Uterus (tissue), 2 donors: ENCODE results near the gene S100A1.

Source experiments
- POLR2A ChIP-seq, 2 donors: fragments of 450-650 bp; IDR thresholded peaks; one replicate each; pipeline ENCODE4 v1.6.1; 2016; ENCODE audit warnings: antibody characterized with exemption in 2 of 2, mild to moderate bottlenecking in 1 of 2, moderate library complexity in 1 of 2
- TF ChIP-seq, protein P1 (sequence below), 4 experiments: fragments of 200-600 bp in 2 of 4; fragments of 450-650 bp in 2 of 4; sonication (generic) in 2 of 4; IDR thresholded peaks; one replicate each; pipeline ENCODE4 v1.5.1; 2016 to 2019; ENCODE audit warnings: antibody characterized with exemption in 4 of 4, mild to moderate bottlenecking in 2 of 4, moderate library complexity in 1 of 4

DNA sequence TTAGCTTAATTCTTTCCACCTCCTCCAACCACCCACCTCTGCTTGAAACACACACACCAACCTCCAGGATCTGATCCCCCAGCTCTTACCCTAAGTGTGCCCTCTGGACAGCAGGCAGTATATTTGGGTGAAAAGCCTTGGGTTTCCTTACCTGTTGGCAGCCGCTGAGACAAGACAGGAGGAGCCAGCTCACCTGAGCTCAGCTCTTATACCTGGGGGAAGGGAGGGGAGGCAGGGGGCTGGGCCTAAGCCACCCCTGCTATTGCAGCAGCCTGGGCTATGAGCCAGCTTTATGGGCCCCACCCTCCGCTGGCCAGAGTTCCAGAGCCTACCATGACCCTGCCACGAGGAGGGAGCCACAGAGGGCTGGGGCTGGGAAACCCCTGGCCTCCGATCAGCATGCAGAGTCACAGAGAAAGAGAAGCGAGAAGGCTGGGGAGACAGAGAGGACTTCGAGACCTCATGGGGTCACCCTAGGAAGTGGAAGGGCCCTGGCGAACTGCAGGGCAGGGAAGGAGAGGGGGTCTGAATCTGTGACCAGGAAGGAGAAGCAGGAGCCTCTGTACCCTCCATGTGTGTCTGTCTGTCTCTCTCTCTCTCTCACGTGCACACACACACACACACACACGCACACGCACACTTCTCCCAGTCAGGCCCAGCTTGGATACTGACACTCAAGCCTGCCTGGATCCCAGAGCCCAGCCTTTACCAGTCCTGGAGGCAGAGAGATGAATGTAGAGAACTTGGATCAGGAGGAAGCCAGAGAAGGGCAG is 11.9 kb upstream of the S100A1 start, which contains the start of gene S100A14:
- TF ChIP-seq, protein P1, sequence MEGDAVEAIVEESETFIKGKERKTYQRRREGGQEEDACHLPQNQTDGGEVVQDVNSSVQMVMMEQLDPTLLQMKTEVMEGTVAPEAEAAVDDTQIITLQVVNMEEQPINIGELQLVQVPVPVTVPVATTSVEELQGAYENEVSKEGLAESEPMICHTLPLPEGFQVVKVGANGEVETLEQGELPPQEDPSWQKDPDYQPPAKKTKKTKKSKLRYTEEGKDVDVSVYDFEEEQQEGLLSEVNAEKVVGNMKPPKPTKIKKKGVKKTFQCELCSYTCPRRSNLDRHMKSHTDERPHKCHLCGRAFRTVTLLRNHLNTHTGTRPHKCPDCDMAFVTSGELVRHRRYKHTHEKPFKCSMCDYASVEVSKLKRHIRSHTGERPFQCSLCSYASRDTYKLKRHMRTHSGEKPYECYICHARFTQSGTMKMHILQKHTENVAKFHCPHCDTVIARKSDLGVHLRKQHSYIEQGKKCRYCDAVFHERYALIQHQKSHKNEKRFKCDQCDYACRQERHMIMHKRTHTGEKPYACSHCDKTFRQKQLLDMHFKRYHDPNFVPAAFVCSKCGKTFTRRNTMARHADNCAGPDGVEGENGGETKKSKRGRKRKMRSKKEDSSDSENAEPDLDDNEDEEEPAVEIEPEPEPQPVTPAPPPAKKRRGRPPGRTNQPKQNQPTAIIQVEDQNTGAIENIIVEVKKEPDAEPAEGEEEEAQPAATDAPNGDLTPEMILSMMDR (IDR thresholded peaks at IDR 0.05): no peak
- TF ChIP-seq POLR2A (IDR thresholded peaks at IDR 0.05): no peak
